Erythroblast (primary cell): ENCODE measurements around the gene TCERG1L.

Source experiments
- GATA1 ChIP-seq: IDR thresholded peaks from 2 replicates; pipeline ENCODE4 v1.6.1; 2011; ENCODE audit warnings: low read depth, mild to moderate bottlenecking, control low read depth, low read length, moderate library complexity
- POLR2A ChIP-seq: IDR thresholded peaks from 2 replicates; pipeline ENCODE4 v1.6.1; 2011; ENCODE audit warnings: mild to moderate bottlenecking, low read length

GRCh38 chr10:131107970-131108369 is 203.6 kb downstream of the TCERG1L start:
- no peak for TF ChIP-seq POLR2A
- TF ChIP-seq GATA1, result no peak
